GDM1 (cell line): ENCODE data around the gene RTBDN.

ENCODE experiments used
- DNase-seq: peaks from one replicate; lab custom pipeline; 2025; lab: John Stamatoyannopoulos, UW

The RTBDN gene

GRCh38 chr19:12792051-12792852, 42.1 kb downstream of the RTBDN start:
- DNase-seq = peak; percentile 46

GRCh38 chr19:12791345-12792050, 42.9 kb downstream of the RTBDN start, which contains the start of gene JUNB:
JUNB (plus strand) TSS chr19:12791486; CDS start chr19:12791772, 286 bp downstream.
- peak; percentile 94 for DNase-seq

GRCh38 chr19:12790628-12791344, 43.6 kb downstream of the RTBDN start:
- DNase-seq = peak; percentile 15

DNA sequence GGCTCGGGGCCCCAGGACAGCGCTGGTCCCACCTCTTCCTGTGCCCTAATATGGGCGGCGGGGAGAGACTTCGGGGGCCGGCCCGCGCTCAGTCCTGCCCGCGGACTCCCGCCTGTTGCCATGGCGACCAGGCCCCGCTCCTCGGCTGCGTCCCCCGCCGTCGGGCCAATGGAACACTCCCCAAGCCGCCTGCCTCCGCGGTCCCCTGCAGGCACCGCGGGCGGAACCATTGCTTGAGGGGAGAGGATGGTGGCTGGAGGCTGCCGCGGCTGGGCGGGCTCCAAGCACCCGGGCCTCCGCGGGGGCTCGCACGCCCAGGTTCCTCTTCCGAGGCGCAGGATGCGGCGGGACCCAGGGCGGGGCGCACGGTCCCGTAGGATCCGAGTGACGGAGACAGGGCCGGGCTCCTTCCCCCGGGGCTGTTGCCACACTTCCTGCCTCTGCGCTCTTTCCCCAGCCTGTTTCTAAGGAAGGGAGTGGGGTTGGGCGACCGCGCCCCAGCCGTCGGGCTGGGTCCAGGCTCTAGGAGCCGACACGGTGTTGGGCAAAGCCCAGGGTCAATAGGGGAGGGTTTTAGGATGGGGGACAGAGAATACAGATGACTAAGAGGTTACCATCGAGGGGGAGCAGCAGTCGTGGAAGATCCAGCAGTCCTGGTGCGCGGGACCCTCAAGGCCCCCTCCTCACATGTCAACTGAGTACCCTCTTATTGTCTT, 44.3 kb downstream of the RTBDN start:
- DNase-seq = peak; percentile 97

DNA sequence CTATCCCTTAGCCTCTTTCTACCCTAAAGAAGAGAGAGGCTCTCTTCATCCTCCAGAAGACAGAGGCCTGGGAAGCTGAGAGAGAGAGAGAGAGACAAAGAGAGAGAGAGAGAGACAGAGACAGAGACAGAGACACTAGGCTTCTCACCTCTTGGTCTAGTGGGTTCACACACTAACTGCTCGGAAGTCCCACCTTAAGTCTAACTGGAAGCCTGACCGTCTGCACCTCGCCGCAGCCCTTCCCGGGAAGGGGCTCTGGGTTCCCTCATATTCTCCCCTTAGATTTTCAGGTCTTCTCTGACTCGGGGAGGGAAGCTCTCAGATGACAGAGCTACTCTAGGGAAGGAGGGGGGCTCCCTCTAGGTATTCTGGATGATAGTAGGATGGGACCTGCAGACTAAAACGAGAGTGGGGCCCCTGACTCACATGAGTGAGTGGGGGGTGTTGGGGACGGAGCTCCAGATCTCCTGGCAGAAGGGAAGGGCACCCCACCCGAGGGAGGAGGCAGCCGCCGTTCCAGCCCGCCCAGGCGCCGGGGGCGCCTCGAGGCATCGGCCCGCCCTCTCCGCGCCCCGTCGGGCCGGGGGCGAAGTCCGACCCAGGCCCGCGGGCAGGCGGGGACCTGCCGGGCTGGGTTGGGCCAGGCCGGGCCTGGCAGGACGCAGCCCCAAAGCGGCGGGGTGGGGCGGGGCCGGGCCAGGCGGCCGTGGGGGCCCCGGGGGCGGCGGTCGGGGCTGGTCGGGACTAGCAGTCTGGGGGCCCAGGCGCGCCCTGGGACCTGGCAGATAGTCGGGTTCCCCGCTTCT, 45.1 kb downstream of the RTBDN start:
- no peak for DNase-seq

DNA sequence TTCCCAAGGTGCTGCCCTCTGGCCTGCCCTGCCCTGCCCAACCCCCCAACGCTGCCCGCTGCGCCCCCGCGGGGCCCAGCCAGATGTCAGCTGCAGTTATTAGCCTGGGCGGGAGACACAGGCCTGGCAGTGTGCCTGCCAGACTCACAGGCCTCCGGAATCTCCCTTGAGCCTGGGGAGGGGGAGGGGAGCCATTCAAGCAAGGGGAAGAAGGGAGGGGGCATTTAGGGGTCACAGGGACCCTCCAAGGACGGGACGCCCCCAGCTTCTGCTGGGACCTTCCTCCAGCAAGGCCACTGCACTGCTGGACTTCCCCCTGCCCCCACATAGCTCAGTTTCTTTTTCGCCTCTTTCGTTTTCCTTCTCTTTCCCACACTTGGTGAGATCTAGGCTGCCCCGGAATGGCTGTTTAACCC, 45.7 kb downstream of the RTBDN start:
- peak; percentile 43 for DNase-seq

GRCh38 chr19:12788042-12788681, 46.2 kb downstream of the RTBDN start:
- DNase-seq = no peak

GRCh38 chr19:12787458-12787857, 46.9 kb downstream of the RTBDN start:
- DNase-seq = no peak

DNA sequence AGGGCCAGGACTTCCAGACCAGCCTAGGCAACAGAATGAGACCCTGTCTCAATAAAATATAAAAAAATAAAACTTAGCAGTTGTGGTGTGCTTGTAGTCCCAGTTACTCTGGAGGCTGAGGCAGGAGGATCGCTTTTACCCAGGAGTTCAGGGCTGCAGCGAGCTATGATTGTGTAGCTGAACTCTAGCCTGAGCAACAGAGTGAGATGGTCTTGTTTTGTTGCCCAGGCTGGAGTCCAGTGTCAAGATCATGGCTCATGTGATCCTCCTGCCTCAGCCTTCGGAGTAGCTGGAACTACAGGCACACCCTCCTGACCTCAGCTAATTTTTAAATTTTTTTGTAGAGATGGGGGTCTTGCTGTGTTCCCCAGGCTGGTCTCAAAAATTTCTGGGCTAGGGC, 47.4 kb downstream of the RTBDN start:
- DNase-seq = no peak

DNA sequence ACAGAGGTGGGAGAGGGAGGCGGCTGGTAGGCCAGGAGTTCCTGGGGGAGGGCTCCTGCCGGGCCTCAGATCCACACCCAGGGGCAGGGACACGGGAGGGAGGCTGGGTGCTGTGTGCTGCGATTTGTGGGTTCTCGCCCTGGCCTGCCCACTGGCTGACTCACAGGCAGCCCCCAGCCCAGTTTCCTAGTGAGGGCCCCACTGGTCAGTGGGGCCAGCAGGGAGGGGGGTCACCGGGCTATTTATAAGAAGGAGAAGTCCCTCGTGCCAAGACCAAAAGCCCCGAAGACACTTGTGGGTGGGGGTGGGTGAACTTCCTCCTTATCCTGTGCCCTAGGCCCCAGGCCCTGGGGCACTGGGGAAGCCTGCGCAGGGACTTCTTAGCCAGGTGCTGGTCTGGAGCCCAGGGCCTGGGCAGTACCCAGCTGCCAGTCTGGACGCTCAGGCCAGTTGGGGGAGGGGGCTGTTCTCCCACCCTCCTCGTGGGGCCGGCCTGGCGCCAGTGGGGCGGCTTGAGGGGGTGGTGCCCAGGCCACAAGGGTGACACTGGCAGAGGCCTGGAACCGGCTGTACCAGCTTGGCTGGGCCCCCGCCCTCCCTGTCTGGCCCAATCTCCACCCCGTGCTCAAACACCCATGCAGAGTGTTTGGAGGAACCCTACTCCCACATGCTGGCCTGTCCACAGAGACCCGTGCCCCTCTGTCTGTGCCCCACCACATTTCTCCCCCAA, 48.1 kb downstream of the RTBDN start:
- DNase-seq = peak; percentile 61

DNA sequence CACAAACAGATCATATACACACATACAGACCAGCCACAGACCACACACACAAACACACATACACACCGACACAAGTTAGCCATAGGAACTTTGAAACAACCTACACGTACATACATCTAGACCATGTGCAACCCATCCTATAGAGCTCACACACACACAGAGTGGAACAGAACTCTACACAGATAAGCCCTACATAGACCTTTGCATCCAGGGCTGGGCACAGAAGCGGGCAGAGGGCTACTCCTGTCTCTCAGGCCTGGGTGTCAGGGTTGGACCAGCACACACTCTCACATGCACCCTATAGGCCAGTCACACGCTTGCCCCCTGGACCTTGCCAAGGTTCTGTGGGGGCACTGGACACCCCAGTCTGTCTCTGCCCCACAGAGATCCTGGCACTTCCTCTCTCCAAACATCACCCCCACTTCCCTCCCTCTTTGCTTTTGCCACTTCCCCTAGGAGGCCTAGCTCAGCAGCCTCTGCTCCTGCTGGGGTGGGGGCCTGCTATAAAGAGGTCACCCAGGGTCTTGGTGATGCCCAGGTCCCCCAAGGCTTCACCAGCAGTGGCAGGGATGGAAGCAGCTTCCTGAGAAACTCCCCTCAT, 48.8 kb downstream of the RTBDN start:
- DNase-seq = peak; percentile 62

GRCh38 chr19:12784871-12785430, 49.4 kb downstream of the RTBDN start:
- peak; percentile 29 for DNase-seq

- no peak for DNase-seq
Measured at GRCh38 chr19:12784394-12784870, 49.9 kb downstream of the RTBDN start.

- no peak for DNase-seq
Measured at GRCh38 chr19:12783849-12784393, 50.5 kb downstream of the RTBDN start.

DNA sequence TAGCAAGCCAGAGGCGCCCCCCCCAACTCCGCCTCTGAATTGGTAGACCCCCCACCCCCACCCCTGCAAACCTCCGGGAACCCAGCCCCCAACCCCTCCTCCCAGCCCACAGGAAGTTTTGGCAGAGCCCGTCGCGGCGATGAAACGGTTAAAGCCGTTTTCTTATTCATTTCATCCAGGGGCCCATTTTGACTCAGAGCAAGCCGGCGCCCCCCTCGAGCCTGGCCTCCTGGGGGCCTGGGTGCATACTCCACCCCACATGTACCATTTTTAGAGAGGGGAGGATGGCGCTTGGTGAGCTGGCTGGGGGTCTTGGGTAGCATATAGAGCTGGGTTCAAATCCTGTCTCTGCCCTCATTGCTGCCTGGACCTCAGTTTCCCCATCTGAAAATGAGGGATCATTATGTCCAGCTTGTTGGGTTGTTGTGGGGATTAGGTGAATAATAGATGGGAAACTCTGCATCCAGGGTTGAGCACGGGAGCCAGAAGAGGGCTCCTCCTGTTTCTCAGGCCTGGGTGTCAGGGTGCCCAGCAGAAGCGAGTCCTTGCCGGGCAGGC, 51.0 kb downstream of the RTBDN start:
- DNase-seq = peak; percentile 45

- DNase-seq = peak; percentile 91
Measured at GRCh38 chr19:12782424-12783290, 51.7 kb downstream of the RTBDN start.

DNA sequence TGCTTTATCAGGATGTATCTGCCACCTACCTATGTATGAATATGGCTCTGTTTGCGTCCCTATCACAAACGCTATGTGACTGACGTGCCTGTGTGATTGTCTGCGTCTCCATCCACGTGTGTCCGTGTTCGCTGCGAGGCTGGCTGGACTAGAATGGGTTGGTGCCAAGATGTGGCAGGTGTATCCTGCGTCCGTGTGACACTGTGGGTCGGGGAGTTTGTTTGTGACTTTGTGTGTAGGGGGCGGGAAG, 52.3 kb downstream of the RTBDN start:
- DNase-seq = no peak
